SW480 (cell line): Measurements from ENCODE around the gene SLC38A11.
"Not testable (repeated sequence)": the region's sequence is repeated elsewhere in the genome, so short reads cannot be mapped to it uniquely, and the experiment has no call there.

Source experiments
- DNase-seq: peaks from one replicate; pipeline ENCODE4 v3.0.0-alpha.2; 2016; ENCODE audit warnings: low spot score

The SLC38A11 gene

GRCh38 chr2:164954954-164955701 lies at the start of gene SLC38A11:
SLC38A11 (minus strand) TSS chr2:164955525; CDS start chr2:164955247, 278 bp downstream.
- no peak for DNase-seq

GRCh38 chr2:165003443-165004130 lies 48.3 kb upstream of the SLC38A11 start:
- DNase-seq = no peak

- no peak for DNase-seq
Measured at GRCh38 chr2:165002638-165003037, 47.3 kb upstream of the SLC38A11 start.

GRCh38 chr2:164994664-164995299 lies 39.5 kb upstream of the SLC38A11 start:
- not testable (repeated sequence) for DNase-seq

- no peak for DNase-seq
Measured at GRCh38 chr2:164993287-164994016, 38.1 kb upstream of the SLC38A11 start.

GRCh38 chr2:164992818-164993217 lies 37.5 kb upstream of the SLC38A11 start:
- DNase-seq = peak; percentile 61

GRCh38 chr2:164992093-164992454 lies 36.7 kb upstream of the SLC38A11 start:
- DNase-seq = not testable (repeated sequence)

- DNase-seq = not testable (repeated sequence)
Measured at GRCh38 chr2:164991361-164992092, 36.2 kb upstream of the SLC38A11 start.

- not testable (repeated sequence) for DNase-seq
Measured at GRCh38 chr2:164990953-164991352, 35.6 kb upstream of the SLC38A11 start.

- not testable (repeated sequence) for DNase-seq
Measured at GRCh38 chr2:164988805-164989204, 33.5 kb upstream of the SLC38A11 start.

GRCh38 chr2:164986027-164986426 lies 30.7 kb upstream of the SLC38A11 start:
- not testable (repeated sequence) for DNase-seq

- DNase-seq = no peak
Measured at GRCh38 chr2:164984428-164984827, 29.1 kb upstream of the SLC38A11 start.

- no peak for DNase-seq
Measured at GRCh38 chr2:164981217-164981990, 26.1 kb upstream of the SLC38A11 start.

- not testable (repeated sequence) for DNase-seq
Measured at GRCh38 chr2:164980688-164981087, 25.4 kb upstream of the SLC38A11 start.

- DNase-seq = no peak
Measured at GRCh38 chr2:164979113-164979512, 23.8 kb upstream of the SLC38A11 start.

- not testable (repeated sequence) for DNase-seq
Measured at GRCh38 chr2:164976875-164977470, 21.6 kb upstream of the SLC38A11 start.

- no peak for DNase-seq
Measured at GRCh38 chr2:164976301-164976700, 21.0 kb upstream of the SLC38A11 start.

- DNase-seq = no peak
Measured at GRCh38 chr2:164975891-164976290, 20.6 kb upstream of the SLC38A11 start.

GRCh38 chr2:164974221-164974620 lies 18.9 kb upstream of the SLC38A11 start:
- no peak for DNase-seq

- no peak for DNase-seq
Measured at GRCh38 chr2:164972216-164972615, 16.9 kb upstream of the SLC38A11 start.
